ENCODE results near the gene AR. TPM values are rescaled to one million over a fixed set of nuclear protein-coding genes. Genes with fewer than 3 reads are reported as not detected.

The AR gene
- 0.07 TPM in 1 of 2 replicates, not detected in the other for total RNA-seq (2011; cell fraction: chromatin; rRNA removed; ENCODE audit: low replicate concordance)
- total RNA-seq (2011; cell fraction: nucleolus; rRNA removed), result under 0.01 TPM in 1 of 2 replicates, not detected in the other
- total RNA-seq (2011; cell fraction: nucleoplasm; rRNA removed), result not detected in 2 replicates
- total RNA-seq (2014; rRNA removed) (not detected in 2 replicates), total RNA-seq (2014; rRNA removed; fragmentation: Illumina TruSeq; extraction: Trizol) (not detected in 2 replicates), total RNA-seq (2015; rRNA removed; fragmentation: Illumina TruSeq; extraction: Trizol) (not detected in 2 replicates), total RNA-seq (2021) (0.04 and 0.07 TPM in 2 replicates), polyA plus RNA-seq (2011; rRNA removed) (0.01 TPM in 1 of 2 replicates, not detected in the other), polyA plus RNA-seq (2014; fragmentation: Illumina TruSeq; extraction: Trizol) (0.01 TPM in 1 of 2 replicates, not detected in the other), polyA plus RNA-seq (2014; fragmentation: Nextera tagmentation; extraction: Ambion mirVana) (not detected), polyA plus RNA-seq (2014; rRNA removed) (not detected in 2 replicates), polyA minus RNA-seq (2011; rRNA and poly(A)+ RNA removed) (0.04 TPM in 1 of 2 replicates, not detected in the other), Bru-seq, nascent RNA (percentile 15 among the genes with signal in this experiment), BruChase-seq, experiment 1, labeled RNA remaining after a 2-hour chase (percentile 12 among the genes with signal in this experiment), BruChase-seq, experiment 2, labeled RNA remaining after a 6-hour chase (percentile 16 among the genes with signal in this experiment)
- 0.01 TPM in 1 of 2 replicates, not detected in the other for polyA plus RNA-seq (2011; cell fraction: cytosol; rRNA removed)
- 0.03 TPM in 1 of 2 replicates, not detected in the other for polyA plus RNA-seq (2011; cell fraction: nucleus; rRNA removed)
- under 0.01 TPM in 1 of 2 replicates, not detected in the other for polyA plus RNA-seq (2012)
- polyA minus RNA-seq (2011; cell fraction: cytosol; rRNA and poly(A)+ RNA removed), result not detected in 2 replicates
- polyA minus RNA-seq (2011; cell fraction: nucleus; rRNA and poly(A)+ RNA removed), result not detected in 2 replicates
- long read RNA-seq, experiment 1, result 0 reads
- long read RNA-seq, experiment 2, result 0 reads
- long read RNA-seq, experiment 3, result 0 reads

GRCh38 chrX:67543818-67544217 lies at the start of gene AR:
TSS of gene AR (plus strand) at chrX:67544021. CDS start at chrX:67545147, 1,126 bp downstream.
- H3K27ac ChIP-seq (ENCODE audit: extremely low read depth, low read depth, low read length), result no peak within 1 kb of the TSS
- WGBS (ENCODE audit: insufficient coverage, low coverage, missing lambda C conversion rate), result 0% methylated on average over 3 of the region's 30 CpGs
- intact Hi-C loops (cut with micrococcal nuclease) (no loop called here), in situ Hi-C loops (cut with MboI) (no loop called here)
- FAIRE-seq, result no peak
- H3K4me2 ChIP-seq (ENCODE audit: insufficient read depth, low read length), result no peak within 1 kb of the TSS
- no peak for DNase-seq (ENCODE audit: extremely low read depth in 1 of 4, low spot score in 3 of 4)
- BruUV-seq (replicated peaks), result no TSS peak
- no peaks in the 10 kb centered on the region for H3K9me3 ChIP-seq (replicated peaks; ENCODE audit: control insufficient read depth, insufficient read depth, low read depth, low read length)
- no peaks in the 10 kb centered on the region for H3K9me1 ChIP-seq (ENCODE audit: control insufficient read depth, insufficient read depth, low read length)
- ChIA-PET POLR2A (no interaction called here), CTCF (ENCODE audit: low intra/inter-chr PET ratio) (no interaction called here)
- no peak within 1 kb of the TSS for H3K4me3 ChIP-seq
- no peaks in the 10 kb centered on the region for H3K36me3 ChIP-seq (ENCODE audit: control insufficient read depth, insufficient read depth, low read length)
- no peaks in the 10 kb centered on the region for H3K4me1 ChIP-seq (replicated peaks in 1 of 2; ENCODE audit: control insufficient read depth in 2 of 2, insufficient read depth in 2 of 2, low read length in 2 of 2)
- no peaks in the 10 kb centered on the region for H4K20me1 ChIP-seq (replicated peaks; ENCODE audit: control insufficient read depth, insufficient read depth, low read length)
- no peak within 1 kb of the TSS for H3K9ac ChIP-seq (ENCODE audit: insufficient read depth in 1 of 2, low read depth in 2 of 2, low read length in 2 of 2)
- H2AFZ ChIP-seq (ENCODE audit: low read depth, low read length), result no peak within 1 kb of the TSS
- H3K27me3 ChIP-seq (ENCODE audit: control insufficient read depth in 2 of 2, insufficient read depth in 2 of 2, low read length in 2 of 2), result peaks cover 0 to 8% of the 10 kb centered on the region in 2 experiments; a peak in 3 of 5 replicates
- ATAC-seq, result no peak
- H3K79me2 ChIP-seq (ENCODE audit: control insufficient read depth, insufficient read depth, low read length), result no peaks in the 10 kb centered on the region
- TF ChIP-seq ZNF696 (CRISPR knock-in tag; conservative IDR thresholded peaks at IDR 0.05), result no peak
- no peak for TF ChIP-seq HMGXB4 (CRISPR knock-in tag; IDR thresholded peaks at IDR 0.05)
- no peak for TF ChIP-seq NFIC (IDR thresholded peaks at IDR 0.05)
- TF ChIP-seq AFF4 (CRISPR knock-in tag; IDR thresholded peaks at IDR 0.05), result no peak
- TF ChIP-seq STAG1 (CRISPR knock-in tag; IDR thresholded peaks at IDR 0.05; ENCODE audit: borderline replicate concordance), result no peak
- TF ChIP-seq USF2 (CRISPR knock-in tag; IDR thresholded peaks at IDR 0.05), result no peak
- no peak for TF ChIP-seq E2F4 (CRISPR knock-in tag; IDR thresholded peaks at IDR 0.05; ENCODE audit: low read depth)
- TF ChIP-seq NUFIP1 (IDR thresholded peaks at IDR 0.05; ENCODE audit: partially characterized antibody), result no peak
- TF ChIP-seq ZNF644 (tag; IDR thresholded peaks at IDR 0.05; ENCODE audit: low read depth), result no peak
- TF ChIP-seq PRMT5 (CRISPR knock-in tag; IDR thresholded peaks at IDR 0.05), result no peak
- no peak for TF ChIP-seq ZBTB1 (CRISPR knock-in tag; IDR thresholded peaks at IDR 0.05; ENCODE audit: borderline replicate concordance, low read depth)
- no peak for TF ChIP-seq NBN (IDR thresholded peaks at IDR 0.05; ENCODE audit: low read depth)

Measured in K562 (cell line).